Measurements from ENCODE around the gene CNTROB. TPM values are rescaled to one million over a fixed set of nuclear protein-coding genes. Genes with fewer than 3 reads are reported as not detected.

CNTROB gene
- total RNA-seq, 4 donors from 2014 or later: 22.4 to 38.0 (median 28.0) TPM

DNA sequence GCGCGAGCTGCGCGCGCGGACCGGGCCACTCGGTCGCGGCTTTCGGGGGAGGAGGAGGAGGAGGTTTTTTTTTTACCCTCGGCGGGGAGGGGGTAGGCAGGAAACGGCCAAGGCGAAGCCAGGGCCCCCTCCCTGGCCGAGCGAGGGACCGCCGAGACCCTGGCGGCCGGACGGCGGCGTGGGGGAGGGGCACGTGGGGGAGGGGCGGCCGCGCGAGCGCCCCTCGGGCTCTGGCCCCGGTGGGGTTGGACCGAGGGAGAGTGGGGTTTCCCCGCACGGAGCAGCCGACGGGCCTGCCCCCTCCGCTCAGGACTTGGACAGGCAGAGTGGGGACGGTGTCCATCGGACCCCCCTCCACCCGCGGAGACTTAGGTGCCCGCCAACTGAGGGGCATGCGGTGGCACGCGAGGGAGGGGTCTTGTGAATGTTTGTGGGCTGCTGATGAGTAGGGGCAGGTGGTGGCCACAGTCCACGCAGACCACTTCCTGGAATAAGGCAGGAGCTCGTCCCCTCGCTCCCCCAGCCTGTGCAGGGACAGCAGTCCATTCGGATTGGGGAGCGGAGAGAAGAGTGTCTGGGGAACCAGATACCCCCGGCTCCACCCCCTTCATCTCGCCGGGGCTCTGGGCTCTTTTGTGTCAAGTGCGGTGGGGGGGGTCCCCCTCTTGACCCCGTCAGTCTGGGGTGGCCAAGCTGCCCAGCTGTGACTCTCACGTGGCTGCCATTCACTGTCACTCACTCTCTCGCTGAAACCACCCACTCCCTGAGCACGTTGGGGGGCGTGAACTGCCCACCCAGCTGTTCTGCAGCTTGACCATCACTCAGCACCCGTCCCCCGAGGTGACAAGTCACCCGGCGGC lies 46.4 kb upstream of the CNTROB start:
- Histone ChIP-seq H3K27me3 (no peaks in the 10 kb centered on the region), H3K4me1 (peaks cover 0 to 84% (median 47%) of the 10 kb centered on the region in 4 donors), H3K9me3 (no peaks in the 10 kb centered on the region), H3K36me3 (peaks cover 0 to 4% (median 0%) of the 10 kb centered on the region in 3 donors), H3K27ac (peak overlapping the region; percentile 79 to 97 (median 94)), H3K4me3 (peak overlapping the region; percentile 47 to 89 (median 80))
- TF ChIP-seq POLR2A (IDR thresholded peaks at IDR 0.05) (no peak), EP300 (IDR thresholded peaks at IDR 0.05) (peak in 1 of 2 donors; percentile 53)
- TF ChIP-seq, protein P1, sequence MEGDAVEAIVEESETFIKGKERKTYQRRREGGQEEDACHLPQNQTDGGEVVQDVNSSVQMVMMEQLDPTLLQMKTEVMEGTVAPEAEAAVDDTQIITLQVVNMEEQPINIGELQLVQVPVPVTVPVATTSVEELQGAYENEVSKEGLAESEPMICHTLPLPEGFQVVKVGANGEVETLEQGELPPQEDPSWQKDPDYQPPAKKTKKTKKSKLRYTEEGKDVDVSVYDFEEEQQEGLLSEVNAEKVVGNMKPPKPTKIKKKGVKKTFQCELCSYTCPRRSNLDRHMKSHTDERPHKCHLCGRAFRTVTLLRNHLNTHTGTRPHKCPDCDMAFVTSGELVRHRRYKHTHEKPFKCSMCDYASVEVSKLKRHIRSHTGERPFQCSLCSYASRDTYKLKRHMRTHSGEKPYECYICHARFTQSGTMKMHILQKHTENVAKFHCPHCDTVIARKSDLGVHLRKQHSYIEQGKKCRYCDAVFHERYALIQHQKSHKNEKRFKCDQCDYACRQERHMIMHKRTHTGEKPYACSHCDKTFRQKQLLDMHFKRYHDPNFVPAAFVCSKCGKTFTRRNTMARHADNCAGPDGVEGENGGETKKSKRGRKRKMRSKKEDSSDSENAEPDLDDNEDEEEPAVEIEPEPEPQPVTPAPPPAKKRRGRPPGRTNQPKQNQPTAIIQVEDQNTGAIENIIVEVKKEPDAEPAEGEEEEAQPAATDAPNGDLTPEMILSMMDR (IDR thresholded peaks at IDR 0.05): peak in 1 of 5 experiments; percentile 7
- DNase-seq (ENCODE audit: low spot score in 2 of 2): peak in 1 of 2 donors; percentile 29
- 0% methylated on average over 12 to 31 of the region's 64 CpGs for WGBS, 2 donors

DNA sequence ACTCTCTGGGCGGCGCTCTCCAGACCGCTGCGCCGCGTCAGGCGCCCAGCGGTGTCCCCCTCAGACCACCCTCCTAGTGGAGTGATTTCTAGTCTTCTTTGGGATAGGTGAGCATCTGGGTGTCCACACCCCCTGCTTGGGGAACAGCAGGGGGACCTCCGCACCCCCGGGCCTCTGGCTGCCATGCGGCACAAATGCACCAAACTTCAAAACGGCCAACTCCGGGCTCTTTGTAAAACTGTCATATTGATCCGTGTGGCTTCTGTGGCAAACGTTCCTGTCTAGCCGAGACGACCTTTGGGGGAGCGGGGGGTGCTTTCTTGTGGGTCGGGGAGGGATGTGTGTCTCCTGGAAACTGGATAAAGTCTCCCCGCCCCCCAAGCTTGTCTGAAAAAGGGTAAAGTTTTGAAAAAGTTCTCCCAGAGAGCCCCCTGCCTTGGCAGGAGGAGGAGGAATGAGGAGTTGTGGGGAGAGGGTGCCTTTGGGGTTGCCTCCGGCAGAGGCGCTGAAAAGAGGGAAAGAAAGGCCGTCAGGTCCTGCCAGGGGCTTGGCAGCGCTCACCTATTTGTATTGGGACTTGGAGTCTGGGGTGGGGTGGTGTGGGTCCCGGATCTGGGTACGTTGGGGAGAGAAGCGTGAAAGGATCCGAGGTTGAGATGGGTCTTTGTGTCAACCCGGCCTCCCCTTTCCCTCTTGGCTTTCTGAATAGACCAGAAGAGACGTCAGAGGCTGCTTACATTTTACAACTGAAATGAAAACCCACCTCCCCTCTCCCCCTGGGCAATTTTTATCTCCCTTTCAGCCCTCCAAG lies 45.6 kb upstream of the CNTROB start:
- Histone ChIP-seq H3K27me3 (no peaks in the 10 kb centered on the region), H3K27ac (peak overlapping the region; percentile 79 to 97 (median 94)), H3K4me1 (peaks cover 0 to 75% (median 47%) of the 10 kb centered on the region in 4 donors), H3K4me3 (peak overlapping the region; percentile 47 to 89 (median 80)), H3K9me3 (no peaks in the 10 kb centered on the region), H3K36me3 (peaks cover 0 to 10% (median 0%) of the 10 kb centered on the region in 3 donors)
- peak in 1 of 2 donors; percentile 33 for DNase-seq (ENCODE audit: low spot score in 2 of 2)
- no peak for TF ChIP-seq EP300 (IDR thresholded peaks at IDR 0.05)
- peak in 1 of 2 donors; percentile 2 for TF ChIP-seq POLR2A (IDR thresholded peaks at IDR 0.05)
- 2 to 3% methylated on average over 25 to 30 of the region's 30 CpGs for WGBS, 2 donors

DNA sequence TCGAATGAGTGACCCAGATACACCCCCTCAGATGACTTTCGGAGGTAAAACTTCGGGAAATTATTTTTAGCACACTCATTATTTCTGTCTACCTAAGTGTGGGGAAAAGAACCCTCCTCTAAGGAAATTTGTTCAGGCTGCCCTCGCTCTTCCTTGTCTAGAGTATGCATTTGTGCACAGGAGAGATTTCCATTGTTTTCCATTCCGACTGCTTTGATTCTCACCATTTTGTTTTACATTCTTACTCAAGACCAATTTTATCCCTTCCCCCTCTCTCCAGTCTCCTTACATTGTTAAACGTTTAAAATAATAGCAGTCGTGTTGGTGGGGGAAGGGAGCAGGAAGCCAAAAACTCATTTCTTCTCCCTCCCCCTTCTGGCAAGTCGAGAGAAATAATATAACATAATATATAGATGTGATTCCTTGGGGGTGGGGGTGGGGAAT lies 44.9 kb upstream of the CNTROB start:
- H3K4me1 ChIP-seq: peaks cover 0 to 69% (median 47%) of the 10 kb centered on the region in 4 donors

GRCh38 chr17:7887482-7888183 lies 44.4 kb upstream of the CNTROB start:
- peak; percentile 86 to 89 for DNase-seq (ENCODE audit: low spot score in 2 of 2)
- Histone ChIP-seq H3K4me1 (peaks cover 0 to 63% (median 46%) of the 10 kb centered on the region in 4 donors), H3K4me3 (peak overlapping the region; percentile 47 to 89 (median 80)), H3K27me3 (no peaks in the 10 kb centered on the region), H3K36me3 (peaks cover 0 to 18% (median 0%) of the 10 kb centered on the region in 3 donors), H3K9me3 (no peaks in the 10 kb centered on the region), H3K27ac (peak overlapping the region; percentile 79 to 97 (median 94))
- WGBS, 2 donors: 1% methylated on average over 35 of the region's 35 CpGs
- TF ChIP-seq, protein P1 (IDR thresholded peaks at IDR 0.05): peak in 1 of 5 experiments; percentile 25
- TF ChIP-seq EP300 (IDR thresholded peaks at IDR 0.05) (peak; percentile 44 to 79), POLR2A (IDR thresholded peaks at IDR 0.05) (peak in 1 of 2 donors; percentile 59)

More for the DNA sequence above, 44.9 kb upstream of the CNTROB start:
- 2 to 3% methylated on average over 8 of the region's 8 CpGs for WGBS, 2 donors
- peak overlapping the region; percentile 79 to 97 (median 94) for H3K27ac ChIP-seq
- no peaks in the 10 kb centered on the region for H3K9me3 ChIP-seq
- H3K4me3 ChIP-seq: peak overlapping the region; percentile 47 to 89 (median 80)
- TF ChIP-seq EP300 (IDR thresholded peaks at IDR 0.05) (no peak), POLR2A (IDR thresholded peaks at IDR 0.05) (no peak)
- TF ChIP-seq, protein P1 (IDR thresholded peaks at IDR 0.05): no peak
- H3K27me3 ChIP-seq: no peaks in the 10 kb centered on the region
- H3K36me3 ChIP-seq: peaks cover 0 to 16% (median 0%) of the 10 kb centered on the region in 3 donors
- DNase-seq (ENCODE audit: low spot score in 2 of 2): no peak
